ENCODE results near the gene PCYT1B. TPM values are rescaled to one million over a fixed set of nuclear protein-coding genes. Genes with fewer than 3 reads are reported as not detected.

PCYT1B gene
- total and polyA plus RNA-seq, 9 donors: 1.4 to 3.1 (median 2.0) TPM

Other genes starting within 250 kb of the PCYT1B start
- gene PDK3, start 182.1 kb downstream of the PCYT1B start, total RNA-seq: 5.6 TPM
- gene PDK3, start 182.1 kb downstream of the PCYT1B start, polyA plus RNA-seq (ENCODE audit: insufficient read depth in 1 of 8, insufficient read length in 8 of 8, low replicate concordance in 1 of 8): 1 to 10 TPM; 1.6 to 3.8 (median 2.4) TPM
- gene POLA1, start 46.6 kb upstream of the PCYT1B start, total RNA-seq: 19.9 TPM
- 10 to 100 TPM; 10.9 to 16.6 (median 16.1) TPM for gene POLA1, start 46.6 kb upstream of the PCYT1B start, polyA plus RNA-seq (ENCODE audit: insufficient read depth in 1 of 8, insufficient read length in 8 of 8, low replicate concordance in 1 of 8)